K562 (cell line): ENCODE data around the gene ORAI1. TPM values are rescaled to one million over a fixed set of nuclear protein-coding genes. Genes with fewer than 3 reads are reported as not detected.

Experiments
- DACH1 ChIP-seq: fragments of 450-650 bp; IDR thresholded peaks from 2 replicates; pipeline ENCODE4 v1.6.1; 2018; ENCODE audit not compliant: partially characterized antibody
- DPF2 ChIP-seq: fragments of 450-650 bp; IDR thresholded peaks from 2 replicates; pipeline ENCODE4 v1.6.1; 2016
- GATAD2A ChIP-seq: fragments of 450-650 bp; IDR thresholded peaks from 2 replicates; pipeline ENCODE4 v1.6.1; 2017
- GATAD2B ChIP-seq: fragments of 450-650 bp; IDR thresholded peaks from 2 replicates; pipeline ENCODE4 v1.6.1; 2017; ENCODE audit warnings: mild to moderate bottlenecking, borderline replicate concordance
- HNRNPL ChIP-seq: fragments of 200-400 bp; formaldehyde crosslinking; IDR thresholded peaks from 2 replicates; pipeline ENCODE4 v1.6.1; 2017; ENCODE audit warnings: low read depth, mild to moderate bottlenecking, low read length
- JUN ChIP-seq, 2 experiments: sonication (generic) in 1 of 2; formaldehyde crosslinking in 1 of 2; IDR thresholded peaks; 2 replicates each; pipeline versions ENCODE4 v1.6.1 to v1.8.0; 2012 to 2022; ENCODE audit warnings: borderline replicate concordance in 2 of 2, mild to moderate bottlenecking in 2 of 2, improper control_type of control experiment in 1 of 2, low read depth in 1 of 2, low read length in 1 of 2, missing genetic modification reagents in 1 of 2
- KDM1A ChIP-seq, 2 experiments: fragments of 450-650 bp; IDR thresholded peaks; 2 replicates each; pipeline ENCODE4 v1.6.1; 2016; ENCODE audit warnings: mild to moderate bottlenecking in 2 of 2
- PBX2 ChIP-seq, 2 experiments: IDR thresholded peaks in 1 of 2; conservative IDR thresholded peaks in 1 of 2; 2 replicates each; pipeline ENCODE4 v1.6.1; 2016; ENCODE audit warnings: low read depth in 2 of 2, mild to moderate bottlenecking in 1 of 2, missing compliant biosample characterization in 1 of 2, missing genetic modification characterization in 1 of 2, moderate library complexity in 1 of 2
- SOX6 ChIP-seq: fragments of 450-650 bp; IDR thresholded peaks from 2 replicates; pipeline ENCODE4 v1.6.1; 2014; ENCODE audit warnings: mild to moderate bottlenecking
- TCF3 ChIP-seq: sonication (generic); formaldehyde crosslinking; IDR thresholded peaks from 2 replicates; pipeline ENCODE4 v1.4.0; 2020; ENCODE audit warnings: mild to moderate bottlenecking, missing genetic modification reagents
- TEAD4 ChIP-seq, 2 experiments: sonication (generic) in 1 of 2; formaldehyde crosslinking in 1 of 2; IDR thresholded peaks; 2 replicates each; pipeline versions ENCODE4 v1.6.1 to v1.8.0; 2012 to 2022; ENCODE audit warnings: borderline replicate concordance in 1 of 2, inconsistent platforms in 1 of 2, low read length in 1 of 2, mild to moderate bottlenecking in 1 of 2, missing genetic modification reagents in 1 of 2
- ZBTB7A ChIP-seq: IDR thresholded peaks from 2 replicates; pipeline ENCODE4 v1.6.1; 2011; ENCODE audit warnings: low read depth, mild to moderate bottlenecking, low read length, moderate library complexity, borderline replicate concordance; ENCODE audit not compliant: control insufficient read depth
- ZNF12 ChIP-seq: sonication (generic); formaldehyde crosslinking; IDR thresholded peaks from 2 replicates; pipeline ENCODE4 v1.4.0; 2020; ENCODE audit warnings: mild to moderate bottlenecking, missing genetic modification reagents
- ZNF311 ChIP-seq: fragments of 250-450 bp; sonication (Bioruptor Pico); IDR thresholded peaks from 2 replicates; pipeline ENCODE4 v1.4.0; 2020; ENCODE audit warnings: mild to moderate bottlenecking, moderate library complexity
- ZNF655 ChIP-seq: fragments of 250-450 bp; sonication (Bioruptor Pico); IDR thresholded peaks from 2 replicates; pipeline ENCODE4 v1.5.0; 2021
- polyA plus RNA-seq, 8 experiments: library from polyadenylated mRNA; depleted of rRNA in 4 of 8; stranded (reverse) in 5 of 8; unstranded in 3 of 8; fragments of >200 nt; fragmentation: Nextera tagmentation in 2 of 8; fragmentation: Illumina TruSeq in 1 of 8; extraction: Ambion mirVana in 2 of 8; extraction: Trizol in 1 of 8; gene quantifications; 2 replicates each; pipeline versions ENCODE4 v1.2.1 to v1.2.3, GENCODE V29; 2011 to 2014; ENCODE audit warnings: inconsistent platforms in 1 of 8, missing spikeins in 1 of 8
- total RNA-seq, 7 experiments: library from RNA; depleted of rRNA in 6 of 7; stranded (reverse); fragments of >200 nt in 6 of 7; fragmentation: Illumina TruSeq in 2 of 7; extraction: Trizol in 2 of 7; gene quantifications; 2 replicates each; pipeline versions ENCODE4 v1.2.1 to v1.2.3, GENCODE V29; 2011 to 2021; ENCODE audit warnings: low replicate concordance in 1 of 7
- TF ChIP-seq, protein P1 (sequence below): fragments of 200-800 bp; sonication (Bioruptor generic); IDR thresholded peaks from 2 replicates; pipeline ENCODE4 v1.6.1; 2017; ENCODE audit warnings: missing genetic modification characterization, missing compliant biosample characterization
- TF ChIP-seq, protein P2 (sequence below): fragments of 250-450 bp; sonication (Bioruptor Pico); IDR thresholded peaks from 2 replicates; pipeline ENCODE4 v1.8.0; 2022; ENCODE audit warnings: inconsistent platforms, mild to moderate bottlenecking, moderate library complexity, borderline replicate concordance

The ORAI1 gene
- total and polyA plus RNA-seq, 9 of the 15 experiments (the other 6 are each of a cell fraction or from before 2014, with no cell fraction given) = 2.6 to 23.8 (median 9.3) TPM

GRCh38 chr12:121582583-121583333 lies 43.6 kb upstream of the ORAI1 start (continued):
- TF ChIP-seq ZNF311 = no peak
- TF ChIP-seq DACH1 = peak; percentile 23
- TF ChIP-seq KDM1A (IDR thresholded peaks at IDR 0.05) = peak; percentile 27 to 38; a peak in 1 of 4 replicates
- 0 out of 2 replicates have a peak, but pooled peaks have one; percentile 37 for TF ChIP-seq GATAD2B
- no peak for TF ChIP-seq PBX2 (CRISPR knock-in tag; IDR thresholded peaks at IDR 0.05; ENCODE audit: low read depth)
- 0 out of 2 replicates have a peak, but pooled peaks have one; percentile 15 for TF ChIP-seq PBX2 (tag; conservative IDR thresholded peaks at IDR 0.05; ENCODE audit: low read depth)
- peak; percentile 87 for TF ChIP-seq SOX6
- TF ChIP-seq GATAD2A = peak; percentile 57; the same call in 1 of the 2 replicates
- 0 out of 2 replicates have a peak, but pooled peaks have one; percentile 25 for TF ChIP-seq ZNF12
- TF ChIP-seq, protein P1, sequence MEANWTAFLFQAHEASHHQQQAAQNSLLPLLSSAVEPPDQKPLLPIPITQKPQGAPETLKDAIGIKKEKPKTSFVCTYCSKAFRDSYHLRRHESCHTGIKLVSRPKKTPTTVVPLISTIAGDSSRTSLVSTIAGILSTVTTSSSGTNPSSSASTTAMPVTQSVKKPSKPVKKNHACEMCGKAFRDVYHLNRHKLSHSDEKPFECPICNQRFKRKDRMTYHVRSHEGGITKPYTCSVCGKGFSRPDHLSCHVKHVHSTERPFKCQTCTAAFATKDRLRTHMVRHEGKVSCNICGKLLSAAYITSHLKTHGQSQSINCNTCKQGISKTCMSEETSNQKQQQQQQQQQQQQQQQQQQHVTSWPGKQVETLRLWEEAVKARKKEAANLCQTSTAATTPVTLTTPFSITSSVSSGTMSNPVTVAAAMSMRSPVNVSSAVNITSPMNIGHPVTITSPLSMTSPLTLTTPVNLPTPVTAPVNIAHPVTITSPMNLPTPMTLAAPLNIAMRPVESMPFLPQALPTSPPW (CRISPR knock-in tag) = peak; percentile 50; the same call in 1 of the 2 replicates
- TF ChIP-seq JUN (IDR thresholded peaks at IDR 0.05; ENCODE audit: borderline replicate concordance, low read depth, low read length) = 0 out of 2 replicates have a peak, but pooled peaks have one; percentile 16
- no peak for TF ChIP-seq JUN (CRISPR knock-in tag; IDR thresholded peaks at IDR 0.05; ENCODE audit: borderline replicate concordance)
- TF ChIP-seq TCF3 = peak; percentile 50
- TF ChIP-seq, protein P2, sequence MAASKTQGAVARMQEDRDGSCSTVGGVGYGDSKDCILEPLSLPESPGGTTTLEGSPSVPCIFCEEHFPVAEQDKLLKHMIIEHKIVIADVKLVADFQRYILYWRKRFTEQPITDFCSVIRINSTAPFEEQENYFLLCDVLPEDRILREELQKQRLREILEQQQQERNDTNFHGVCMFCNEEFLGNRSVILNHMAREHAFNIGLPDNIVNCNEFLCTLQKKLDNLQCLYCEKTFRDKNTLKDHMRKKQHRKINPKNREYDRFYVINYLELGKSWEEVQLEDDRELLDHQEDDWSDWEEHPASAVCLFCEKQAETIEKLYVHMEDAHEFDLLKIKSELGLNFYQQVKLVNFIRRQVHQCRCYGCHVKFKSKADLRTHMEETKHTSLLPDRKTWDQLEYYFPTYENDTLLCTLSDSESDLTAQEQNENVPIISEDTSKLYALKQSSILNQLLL = no peak
- TF ChIP-seq TEAD4 (IDR thresholded peaks at IDR 0.05; ENCODE audit: low read length) = peak; percentile 80
- TF ChIP-seq TEAD4 (CRISPR knock-in tag; IDR thresholded peaks at IDR 0.05; ENCODE audit: borderline replicate concordance) = no peak
- TF ChIP-seq ZNF655 (CRISPR knock-in tag) = no peak
- TF ChIP-seq DPF2 = peak; percentile 56
- peak; percentile 31; the same call in 1 of the 2 replicates for TF ChIP-seq ZBTB7A
- no peak for TF ChIP-seq HNRNPL
